Thyroid gland (tissue), 4 donors: ENCODE results near the gene OR10G6.

Source experiments
- POLR2A ChIP-seq, 2 donors: fragments of 450-650 bp; IDR thresholded peaks; one replicate each; pipeline ENCODE4 v1.6.1; 2017; ENCODE audit warnings: antibody characterized with exemption in 2 of 2, mild to moderate bottlenecking in 2 of 2, moderate library complexity in 1 of 2
- TF ChIP-seq, protein P1 (sequence below), 6 experiments: fragments of 200-600 bp in 3 of 6; fragments of 450-650 bp in 3 of 6; sonication (generic) in 3 of 6; IDR thresholded peaks; one replicate each; pipeline ENCODE4 v1.5.1; 2016 to 2019; ENCODE audit warnings: antibody characterized with exemption in 6 of 6, mild to moderate bottlenecking in 2 of 6, inconsistent platforms in 1 of 6, moderate library complexity in 1 of 6

DNA sequence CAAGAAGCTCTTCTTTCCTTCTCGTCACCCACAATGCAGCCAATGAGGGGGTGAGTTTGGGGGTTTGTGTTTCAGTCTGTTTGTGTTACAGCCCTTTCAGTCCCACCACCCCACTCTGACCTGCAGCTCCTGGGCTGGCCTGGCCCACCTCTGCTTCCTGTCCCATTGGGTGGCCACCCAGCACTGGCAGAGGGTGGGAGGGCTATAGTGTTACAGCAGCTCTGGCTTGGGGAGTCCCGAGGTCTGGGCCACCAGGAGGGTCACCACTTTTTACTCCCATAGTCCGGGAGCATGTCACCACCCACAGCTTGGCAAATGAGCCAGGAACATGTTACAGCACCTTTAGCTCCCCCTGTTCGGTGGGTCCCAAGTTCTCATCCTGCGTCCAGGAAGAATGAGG lies 15.7 kb downstream of the OR10G6 start:
- TF ChIP-seq, protein P1, sequence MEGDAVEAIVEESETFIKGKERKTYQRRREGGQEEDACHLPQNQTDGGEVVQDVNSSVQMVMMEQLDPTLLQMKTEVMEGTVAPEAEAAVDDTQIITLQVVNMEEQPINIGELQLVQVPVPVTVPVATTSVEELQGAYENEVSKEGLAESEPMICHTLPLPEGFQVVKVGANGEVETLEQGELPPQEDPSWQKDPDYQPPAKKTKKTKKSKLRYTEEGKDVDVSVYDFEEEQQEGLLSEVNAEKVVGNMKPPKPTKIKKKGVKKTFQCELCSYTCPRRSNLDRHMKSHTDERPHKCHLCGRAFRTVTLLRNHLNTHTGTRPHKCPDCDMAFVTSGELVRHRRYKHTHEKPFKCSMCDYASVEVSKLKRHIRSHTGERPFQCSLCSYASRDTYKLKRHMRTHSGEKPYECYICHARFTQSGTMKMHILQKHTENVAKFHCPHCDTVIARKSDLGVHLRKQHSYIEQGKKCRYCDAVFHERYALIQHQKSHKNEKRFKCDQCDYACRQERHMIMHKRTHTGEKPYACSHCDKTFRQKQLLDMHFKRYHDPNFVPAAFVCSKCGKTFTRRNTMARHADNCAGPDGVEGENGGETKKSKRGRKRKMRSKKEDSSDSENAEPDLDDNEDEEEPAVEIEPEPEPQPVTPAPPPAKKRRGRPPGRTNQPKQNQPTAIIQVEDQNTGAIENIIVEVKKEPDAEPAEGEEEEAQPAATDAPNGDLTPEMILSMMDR (IDR thresholded peaks at IDR 0.05) = no peak
- TF ChIP-seq POLR2A (IDR thresholded peaks at IDR 0.05) = no peak
